GM21825 (cell line): ENCODE results near the gene ISLR.

Experiments used
- ATAC-seq: cut with Tn5 transposase; IDR thresholded peaks from one replicate; pipeline ENCODE4 v1.9.1; 2021; ENCODE audit warnings: mild to moderate bottlenecking, moderate library complexity; ENCODE audit not compliant: unreplicated experiment

Gene ISLR

GRCh38 chr15:74192751-74193150 is 19.2 kb downstream of the ISLR start:
- no peak for ATAC-seq

DNA sequence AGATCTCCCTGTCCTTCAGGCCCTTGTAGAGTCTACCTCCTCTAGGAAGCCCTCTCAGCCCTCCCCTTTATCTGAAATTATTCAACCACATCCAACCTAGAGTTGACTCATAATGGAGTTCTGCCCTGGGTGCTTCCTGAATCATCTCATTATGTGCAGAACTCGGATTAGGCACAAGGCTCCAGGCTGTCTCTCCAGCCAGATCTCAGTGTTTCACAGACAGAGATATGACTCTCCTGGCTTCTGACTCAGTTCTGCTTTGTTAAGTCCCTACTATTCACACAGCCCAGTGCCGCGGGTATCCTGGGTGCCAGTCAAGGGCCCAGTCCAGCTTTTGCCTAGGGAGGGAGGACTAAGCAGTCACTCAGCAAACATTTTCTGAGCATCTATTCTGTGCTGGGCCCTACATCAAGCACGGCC is 19.8 kb downstream of the ISLR start:
- ATAC-seq: no peak

DNA sequence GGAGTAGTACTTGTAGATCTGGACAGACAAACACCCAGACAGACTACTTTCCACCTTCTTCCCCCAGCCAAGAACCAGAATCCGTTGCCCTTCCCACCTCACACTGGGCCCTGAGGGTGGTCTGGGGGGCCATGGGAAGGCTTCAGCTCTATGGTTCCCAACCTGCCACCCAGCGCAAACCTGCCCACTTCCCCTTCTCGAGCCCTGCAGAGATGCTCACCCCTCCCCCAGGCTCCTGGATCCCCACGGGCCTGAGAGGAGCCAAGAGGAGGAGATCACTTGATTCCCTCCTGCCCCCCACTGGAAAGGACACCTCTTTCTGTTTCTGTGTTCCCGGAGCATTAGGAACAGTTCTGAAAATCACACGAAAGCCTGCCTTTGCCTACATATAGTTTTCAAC is 20.4 kb downstream of the ISLR start:
- ATAC-seq: no peak

DNA sequence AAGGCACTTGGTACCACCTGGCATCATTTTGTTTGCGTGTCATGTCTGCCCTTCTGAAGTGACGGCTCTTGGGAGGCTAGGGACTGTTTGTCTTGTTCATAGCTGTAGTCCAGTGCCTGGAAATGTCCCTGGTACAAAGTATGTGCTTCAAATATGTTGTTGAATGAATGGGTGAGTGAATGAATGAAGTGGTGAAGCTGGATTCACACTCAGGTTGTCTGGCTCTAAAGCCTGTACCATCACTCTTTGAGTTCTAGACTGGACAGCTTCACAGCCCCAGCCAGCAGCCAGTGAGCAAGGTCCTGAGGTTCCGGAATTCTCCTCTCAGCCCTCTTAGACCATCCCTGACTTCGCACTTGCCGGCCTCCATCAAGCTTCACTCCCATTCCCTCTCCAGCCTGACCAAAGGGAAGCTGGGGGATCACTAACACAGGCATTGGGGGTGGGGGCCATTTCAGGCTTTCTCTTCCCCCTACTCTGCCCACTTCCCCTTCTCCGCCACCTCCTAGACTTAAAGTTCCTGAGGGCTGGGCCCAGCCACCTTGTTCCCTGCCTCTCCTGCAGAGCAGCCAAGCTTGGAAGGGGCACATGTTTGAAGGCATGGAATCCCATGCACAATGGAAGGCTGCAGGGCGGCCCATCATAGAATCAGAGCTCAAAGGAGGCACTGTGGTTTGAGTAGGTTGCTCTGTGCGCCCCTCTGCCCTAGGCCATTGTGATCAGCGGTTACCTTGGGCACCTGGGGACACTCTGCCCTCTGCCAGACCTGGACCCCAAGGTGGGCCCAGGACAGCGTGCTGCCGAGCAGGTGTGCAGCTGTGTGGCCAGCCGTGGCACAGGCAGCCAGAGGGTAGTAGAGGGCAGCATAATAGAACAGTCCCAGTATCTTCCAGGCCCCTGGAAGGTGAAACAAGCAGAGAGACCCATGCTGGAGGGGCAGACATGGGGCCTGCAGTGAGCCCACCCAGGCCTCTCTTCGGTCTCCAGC is 21.4 kb downstream of the ISLR start:
- ATAC-seq: no peak

DNA sequence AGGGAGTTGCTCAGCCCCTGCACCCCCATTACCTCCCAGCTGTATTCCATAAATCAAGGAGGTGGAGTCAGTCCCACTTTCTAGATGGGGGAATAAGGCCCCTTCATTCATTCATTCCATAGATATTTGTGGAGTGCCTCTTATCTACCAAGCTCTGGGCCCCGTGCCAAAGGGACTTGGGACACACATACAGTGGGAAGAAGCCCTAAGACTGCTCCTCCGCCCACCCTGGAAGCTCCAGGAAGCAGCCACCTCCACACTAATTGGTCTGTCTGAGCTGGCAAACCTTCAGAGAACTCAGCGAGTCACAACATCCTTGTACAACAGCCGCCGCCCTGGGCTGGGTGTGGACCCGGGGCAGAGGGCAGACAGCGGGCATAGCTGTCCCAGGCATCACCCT is 22.7 kb downstream of the ISLR start:
- ATAC-seq: no peak

DNA sequence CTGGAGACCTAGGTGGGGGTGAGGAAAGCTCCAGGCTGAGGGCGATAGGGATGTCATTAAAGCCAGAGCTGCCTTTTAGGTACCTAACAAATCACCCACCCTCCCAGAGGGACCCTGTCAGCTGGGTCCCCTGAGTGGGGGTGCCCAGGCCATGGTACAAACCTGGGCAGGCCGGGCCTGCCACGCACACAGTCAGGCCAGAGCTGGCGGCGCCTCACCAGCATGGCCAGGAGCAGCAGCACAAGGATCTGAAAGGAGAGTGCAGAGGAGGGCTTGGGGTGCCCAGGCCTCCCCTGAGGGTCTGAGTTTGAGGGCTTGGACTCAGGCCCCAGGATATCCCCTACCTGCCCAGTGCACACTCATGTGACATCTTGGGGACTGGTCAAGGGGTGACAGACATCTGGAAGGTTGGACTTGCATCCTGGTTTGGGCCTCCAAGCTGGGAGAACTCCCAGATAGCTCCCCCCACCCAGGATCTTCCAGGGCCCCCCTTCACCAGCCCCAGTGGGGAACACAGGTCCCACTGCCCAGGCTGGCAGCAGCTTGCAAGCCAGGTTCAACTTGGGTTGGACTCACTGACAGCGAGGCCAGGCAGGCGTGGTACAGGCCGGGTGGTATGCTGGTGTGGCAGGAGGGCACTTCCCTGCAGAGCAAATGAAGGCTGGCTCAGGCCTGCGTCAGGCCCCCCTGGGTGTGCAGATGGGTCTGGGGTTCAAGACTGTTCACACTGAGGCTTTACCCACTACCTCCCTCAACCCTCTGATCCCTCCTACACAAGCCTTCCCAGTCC is 23.9 kb downstream of the ISLR start:
- no peak for ATAC-seq

- no peak for ATAC-seq
Measured at GRCh38 chr15:74199297-74199652, 25.8 kb downstream of the ISLR start.

DNA sequence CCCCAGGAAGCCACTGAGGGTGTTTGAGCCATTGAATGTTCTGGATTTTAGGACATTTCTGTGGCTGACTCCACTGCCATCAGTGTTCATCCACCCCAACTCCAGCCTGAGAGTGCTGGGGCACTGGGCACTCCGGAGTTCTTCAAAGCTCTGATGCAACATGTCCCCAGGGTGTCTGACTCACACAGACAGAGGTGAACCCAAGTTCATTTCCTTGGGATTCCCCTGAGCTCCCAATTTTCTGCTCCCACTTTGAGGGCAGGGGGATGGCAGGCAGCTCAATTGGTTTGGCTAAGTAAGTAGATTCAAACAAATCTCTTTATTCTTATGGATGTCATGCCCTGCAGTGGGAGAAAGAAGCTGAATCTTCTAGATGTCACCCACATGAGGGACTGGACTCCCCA is 26.9 kb downstream of the ISLR start:
- no peak for ATAC-seq

- ATAC-seq: no peak
Measured at GRCh38 chr15:74200871-74201419, 27.4 kb downstream of the ISLR start.

GRCh38 chr15:74201710-74202420 is 28.4 kb downstream of the ISLR start:
- ATAC-seq: no peak

DNA sequence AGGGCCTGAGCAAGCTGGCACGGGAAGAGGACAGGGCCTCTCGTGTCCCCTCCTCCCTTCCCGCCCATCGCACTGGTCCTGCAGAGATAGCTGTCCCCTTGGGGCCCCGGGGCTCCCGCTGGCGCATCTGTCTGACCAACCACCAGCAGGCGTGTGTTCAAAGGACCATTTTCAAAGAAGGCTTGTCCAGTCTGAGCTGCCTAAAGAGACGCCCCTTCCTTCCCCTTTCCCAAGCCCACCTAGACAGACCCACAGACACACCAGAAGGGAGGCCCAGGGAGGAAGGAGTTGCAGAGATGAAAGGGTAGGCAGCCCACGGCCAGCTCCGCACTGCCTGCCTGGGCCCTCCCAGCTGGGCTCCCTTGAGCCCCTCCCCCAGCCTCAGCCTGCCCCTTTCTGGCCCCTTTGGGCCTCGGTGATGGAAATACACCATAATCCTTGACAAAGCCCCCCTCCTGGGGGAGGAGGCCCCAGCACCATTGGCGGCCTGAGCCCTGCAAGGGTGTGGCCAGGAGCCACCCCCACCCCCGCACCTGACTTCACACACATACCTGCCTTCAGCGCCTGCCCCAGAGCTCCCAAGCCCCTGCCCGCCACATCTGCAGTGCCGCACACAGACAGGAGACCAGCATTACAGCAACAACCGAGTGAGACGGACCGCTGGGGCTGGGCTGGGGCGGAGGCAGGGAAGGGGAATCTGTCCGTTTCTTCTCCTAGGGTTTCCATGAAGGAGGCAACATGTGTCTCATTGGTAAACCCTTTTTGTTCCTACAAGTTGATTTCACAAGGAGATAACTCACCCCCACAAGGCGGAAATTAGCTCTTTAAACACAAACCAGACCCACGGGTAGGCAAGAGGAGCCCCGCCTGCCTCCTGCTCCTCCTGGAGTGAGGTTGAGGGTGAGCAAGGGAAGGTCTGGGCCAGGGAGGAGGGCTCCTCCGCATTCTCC is 29.2 kb downstream of the ISLR start, which contains the start of gene STRA6:
Gene STRA6 (minus strand): TSS at position 336 of the 950 bp plus-strand sequence. CDS start 520 bp downstream, outside the sequence.
- no peak for ATAC-seq

GRCh38 chr15:74203914-74204431 is 30.5 kb downstream of the ISLR start:
- no peak for ATAC-seq

GRCh38 chr15:74205582-74205947 is 32.1 kb downstream of the ISLR start:
- no peak for ATAC-seq

DNA sequence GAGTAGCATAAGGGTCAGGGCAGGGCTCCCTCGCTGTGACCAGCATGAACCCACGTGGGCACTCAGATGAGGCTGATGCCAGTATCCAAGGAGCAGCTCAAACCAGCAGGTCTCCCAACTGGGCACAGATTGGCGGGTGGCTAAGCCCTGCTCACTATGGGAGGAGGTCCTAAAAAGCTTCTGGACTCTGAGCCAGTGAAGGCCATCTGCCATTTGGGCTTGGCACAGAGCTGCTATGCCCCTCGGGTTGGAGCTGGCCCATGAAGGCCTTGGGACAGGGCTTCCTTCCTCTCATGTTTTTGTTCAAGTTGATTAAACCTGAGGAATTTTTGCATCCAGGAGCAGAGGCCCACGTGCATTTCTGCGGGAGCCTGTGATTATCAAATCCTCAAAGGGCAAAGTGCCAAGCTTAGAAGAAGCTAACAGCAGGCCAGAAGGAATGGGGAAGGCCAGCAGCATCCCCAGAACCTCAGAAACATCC is 33.3 kb downstream of the ISLR start:
- no peak for ATAC-seq

GRCh38 chr15:74207652-74208440 is 34.3 kb downstream of the ISLR start:
- ATAC-seq: no peak

GRCh38 chr15:74208496-74208895 is 35.0 kb downstream of the ISLR start:
- ATAC-seq: no peak

GRCh38 chr15:74208901-74209559 is 35.5 kb downstream of the ISLR start:
- no peak for ATAC-seq

DNA sequence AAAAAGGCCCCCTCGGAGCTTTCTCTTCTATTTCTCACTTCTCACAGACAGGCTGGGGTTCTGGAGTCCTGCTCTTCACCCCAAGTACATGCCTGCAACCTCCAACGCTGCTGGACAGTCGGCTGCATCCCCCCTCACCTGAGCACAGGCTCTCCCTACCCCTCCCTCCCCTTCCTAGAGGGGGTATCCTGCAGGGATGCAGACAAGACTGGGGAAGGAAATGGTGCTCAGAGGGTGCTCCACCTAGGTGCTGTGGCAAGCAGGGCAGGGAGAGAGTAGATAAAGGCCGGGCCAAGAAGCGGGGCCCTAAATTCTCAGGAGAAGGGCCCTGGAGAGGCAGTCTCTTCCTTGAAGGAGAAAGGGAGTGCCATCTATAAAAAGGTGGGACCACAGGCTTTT is 36.0 kb downstream of the ISLR start:
- ATAC-seq: no peak
